Measurements from ENCODE around the gene ACAT2.
"Not testable (repeated sequence)": the region's sequence is repeated elsewhere in the genome, so short reads cannot be mapped to it uniquely, and the experiment has no call there.

The ACAT2 gene

DNA sequence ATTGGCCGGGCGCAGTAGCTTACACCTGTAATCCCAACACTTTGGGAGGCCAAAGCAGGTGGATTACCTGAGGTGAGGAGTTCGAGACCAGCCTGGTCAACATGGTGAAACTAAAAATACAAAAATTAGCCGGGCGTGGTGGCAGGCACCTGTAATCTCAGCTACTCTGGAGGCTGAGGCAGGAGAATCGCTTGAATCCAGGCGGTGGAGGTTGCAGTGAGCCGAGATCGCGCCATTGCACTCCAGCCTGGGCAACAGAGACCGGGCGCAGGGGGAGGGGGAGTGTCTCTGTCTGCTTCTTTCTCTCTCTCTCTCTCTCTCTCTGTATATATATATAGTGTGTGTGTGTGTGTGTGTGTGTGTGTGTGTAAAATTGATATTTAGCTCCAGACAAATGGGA, 29.3 kb upstream of the ACAT2 start:
- not testable (repeated sequence) for DNase-seq

DNA sequence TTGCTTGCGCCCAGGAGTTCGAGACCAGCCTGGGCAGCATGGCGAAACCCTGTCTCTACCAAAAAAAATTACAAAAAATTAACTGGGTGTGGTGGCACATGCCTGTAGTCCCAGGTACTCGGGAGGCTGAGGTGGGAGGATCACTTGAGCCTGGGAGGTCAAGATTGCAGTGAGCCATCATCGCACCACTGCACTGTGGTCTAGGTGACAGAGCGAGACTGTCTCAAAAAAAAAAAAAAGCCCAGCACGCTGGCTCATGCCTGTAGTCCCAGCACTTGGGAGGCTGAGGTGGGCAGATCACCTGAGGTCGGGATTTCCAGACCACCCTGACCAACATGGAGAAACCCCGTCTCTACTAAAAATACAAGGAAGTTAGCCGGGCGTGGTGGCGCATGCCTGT, 28.4 kb upstream of the ACAT2 start:
- not testable (repeated sequence) for DNase-seq

DNA sequence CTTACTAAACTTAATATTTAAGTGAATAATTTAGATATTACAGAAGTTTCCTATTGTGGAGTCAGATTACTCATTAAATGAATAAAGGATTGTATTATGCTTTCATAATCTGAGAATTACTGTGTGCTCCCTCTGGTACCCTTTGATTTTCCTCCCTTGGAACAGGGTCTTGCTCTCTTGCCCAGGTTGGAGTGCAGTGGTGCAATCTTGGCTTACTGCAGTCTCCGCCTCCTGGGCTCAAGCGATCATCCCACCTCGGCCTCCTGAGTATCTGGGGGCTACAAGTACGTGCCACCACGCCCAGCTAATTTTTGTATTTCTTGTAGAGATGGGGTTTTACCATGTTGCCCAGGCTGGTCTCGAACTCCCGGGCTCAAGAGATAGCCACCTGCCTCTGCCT, 24.9 kb upstream of the ACAT2 start:
- DNase-seq: no peak

DNA sequence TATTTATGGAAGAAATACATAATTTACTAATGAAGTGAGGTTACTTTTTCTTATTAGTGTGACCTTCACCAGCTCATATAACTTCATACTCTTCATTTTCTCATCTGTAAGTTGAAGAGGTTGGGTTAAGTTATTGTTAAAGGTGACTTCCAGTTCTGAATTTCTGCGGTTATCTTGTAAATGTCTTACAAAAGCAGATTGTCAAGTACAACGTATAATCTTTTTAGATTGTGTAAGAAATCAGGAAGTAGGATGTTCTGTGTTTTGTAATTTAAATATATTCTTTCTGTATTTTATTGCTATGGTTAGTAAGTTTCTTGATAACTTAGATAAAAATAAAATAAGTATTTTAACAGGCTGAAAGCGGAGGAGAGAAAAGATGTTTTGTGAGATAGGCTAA, 22.5 kb upstream of the ACAT2 start:
- DNase-seq: no peak

DNA sequence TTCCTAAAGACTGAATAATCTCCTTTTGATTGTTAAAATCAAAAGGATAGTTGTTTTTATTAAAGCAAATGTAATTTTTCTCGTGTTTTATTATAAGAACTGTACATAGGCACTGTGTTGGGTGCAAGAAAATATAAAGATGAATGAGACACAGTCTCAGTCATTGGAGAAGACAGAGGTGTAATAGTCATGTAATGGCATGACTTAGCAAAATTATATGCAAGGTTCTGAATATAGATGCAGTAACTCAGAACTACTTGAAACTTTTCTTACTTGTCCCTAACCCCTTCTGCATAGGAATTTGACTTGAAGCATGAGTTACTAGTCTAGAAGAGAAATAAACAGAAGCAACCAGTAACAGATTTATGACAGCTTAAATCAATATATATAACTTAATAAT, 19.7 kb upstream of the ACAT2 start:
- no peak for DNase-seq

DNA sequence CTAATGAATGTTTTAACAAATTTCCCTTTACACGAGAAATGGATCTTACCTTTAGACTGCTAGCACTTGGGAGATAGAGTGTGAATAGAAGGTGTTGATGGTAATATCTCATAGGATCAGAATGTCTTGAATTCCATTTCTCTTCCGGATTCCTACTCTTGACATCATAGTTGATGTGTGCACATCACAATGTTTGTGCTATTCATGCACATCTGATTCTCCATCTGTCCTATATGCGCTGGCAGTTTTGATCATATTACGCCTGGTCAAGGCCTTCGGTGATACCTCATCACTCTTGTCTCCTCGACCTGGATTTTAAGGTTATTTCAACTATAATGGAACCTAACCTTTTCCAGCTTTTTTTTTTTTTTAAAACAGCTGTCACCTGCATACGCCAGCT, 16.8 kb upstream of the ACAT2 start:
- no peak for DNase-seq

DNA sequence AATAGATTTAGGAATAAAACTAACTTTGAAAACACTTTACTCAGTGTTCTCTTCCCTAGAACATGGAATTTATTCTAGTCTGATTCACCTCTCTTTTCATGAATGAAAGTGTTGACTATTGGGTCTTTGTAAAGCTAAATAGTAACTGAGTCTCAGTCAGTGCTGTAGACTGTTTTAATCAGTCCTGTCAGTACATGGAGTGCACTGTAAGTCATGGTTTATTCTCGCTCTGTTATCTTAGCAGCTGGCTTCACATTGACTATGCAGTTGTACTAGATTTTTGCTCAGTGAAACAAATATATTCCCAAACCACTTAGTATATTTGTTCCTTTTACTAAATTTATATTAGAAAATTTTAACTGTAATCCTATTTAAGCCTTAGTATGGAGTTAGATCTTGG, 15.1 kb upstream of the ACAT2 start:
- no peak for DNase-seq

DNA sequence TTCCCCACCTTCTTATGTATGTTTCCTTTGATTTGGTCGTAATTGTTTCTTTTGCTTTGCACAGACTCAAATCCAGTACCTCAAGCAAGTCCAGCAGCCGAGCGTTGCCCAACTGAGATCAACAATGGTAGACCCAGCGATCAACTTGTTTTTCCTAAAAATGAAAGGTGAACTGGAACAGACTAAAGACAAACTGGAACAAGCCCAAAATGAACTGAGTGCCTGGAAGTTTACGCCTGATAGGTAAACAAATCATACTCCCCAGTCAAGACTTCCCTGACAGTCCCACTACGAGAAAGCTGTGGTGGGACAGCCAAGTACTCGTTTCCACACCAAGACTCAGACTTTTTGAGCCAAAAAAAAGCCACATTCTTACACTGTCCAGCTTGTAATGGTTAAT, 13.7 kb upstream of the ACAT2 start:
- not testable (repeated sequence) for DNase-seq

DNA sequence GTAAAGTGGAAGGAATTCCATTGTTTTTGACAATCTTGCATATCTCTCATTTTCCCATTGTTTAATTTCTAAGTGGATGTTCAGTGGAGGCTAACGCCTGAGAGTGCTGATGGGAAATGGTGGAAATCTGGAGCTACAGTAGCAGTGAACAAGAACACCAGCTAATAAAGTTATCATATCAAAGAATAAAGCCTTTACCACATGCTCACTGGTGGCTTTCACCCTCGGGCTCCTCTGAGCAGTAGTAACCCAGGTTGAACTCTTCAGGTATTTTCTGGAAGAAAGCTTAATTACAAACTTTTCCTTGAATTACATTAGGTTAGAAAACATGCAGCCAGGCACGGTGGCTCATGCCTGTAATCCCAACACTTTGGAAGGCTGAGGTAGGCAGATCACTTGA, 10.4 kb upstream of the ACAT2 start:
- DNase-seq: no peak

DNA sequence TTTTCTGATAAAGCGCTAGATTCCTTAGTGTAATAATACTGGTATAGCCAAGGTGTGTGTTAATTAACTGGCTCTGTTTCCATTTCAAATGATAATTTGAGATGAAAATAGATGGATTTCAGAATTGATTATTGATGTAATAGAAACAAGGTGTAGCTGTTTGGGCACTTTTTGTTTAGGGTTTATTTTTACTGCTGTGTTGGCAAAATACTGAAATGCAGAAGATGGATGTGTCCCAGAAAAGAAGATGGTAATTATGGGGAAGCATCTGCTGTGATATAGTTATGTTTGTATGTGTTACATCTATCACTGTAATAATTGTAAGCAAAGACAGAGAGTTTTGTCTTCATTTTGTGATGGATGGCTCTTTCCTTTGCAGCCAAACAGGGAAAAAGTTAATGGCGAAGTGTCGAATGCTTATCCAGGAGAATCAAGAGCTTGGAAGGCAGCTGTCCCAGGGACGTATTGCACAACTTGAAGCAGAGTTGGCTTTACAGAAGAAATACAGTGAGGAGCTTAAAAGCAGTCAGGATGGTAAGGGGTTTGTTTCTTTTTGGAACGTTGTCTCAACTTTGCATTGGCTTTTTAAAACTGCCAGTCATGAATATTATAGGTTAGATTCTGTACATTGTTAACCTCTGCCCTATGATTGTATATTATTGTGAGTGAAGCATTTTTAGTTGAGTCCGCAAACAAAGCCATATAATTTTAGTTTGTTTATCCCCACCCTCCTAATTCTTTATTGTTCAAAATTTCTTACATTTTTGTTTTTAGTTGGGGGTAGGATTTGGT, 8.6 kb upstream of the ACAT2 start:
- DNase-seq: no peak

DNA sequence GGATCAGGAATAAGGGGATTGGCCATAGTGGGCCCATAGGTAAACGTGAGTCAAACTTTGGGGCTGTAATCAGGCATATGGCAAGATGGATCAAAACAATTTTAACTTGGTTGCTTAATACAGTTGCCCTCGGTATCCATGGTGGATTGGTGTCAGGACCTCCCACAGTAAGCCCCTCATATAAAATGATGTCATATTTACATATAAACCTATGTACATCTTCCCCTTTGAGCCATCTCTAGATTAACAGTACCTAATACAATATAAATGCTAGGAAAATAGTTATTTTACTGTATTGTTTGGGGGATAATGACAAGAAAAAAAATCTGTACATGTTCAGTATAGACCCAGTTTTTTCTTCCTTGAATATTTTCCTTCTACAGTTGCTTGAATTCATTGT, 7.4 kb upstream of the ACAT2 start:
- DNase-seq: no peak

DNA sequence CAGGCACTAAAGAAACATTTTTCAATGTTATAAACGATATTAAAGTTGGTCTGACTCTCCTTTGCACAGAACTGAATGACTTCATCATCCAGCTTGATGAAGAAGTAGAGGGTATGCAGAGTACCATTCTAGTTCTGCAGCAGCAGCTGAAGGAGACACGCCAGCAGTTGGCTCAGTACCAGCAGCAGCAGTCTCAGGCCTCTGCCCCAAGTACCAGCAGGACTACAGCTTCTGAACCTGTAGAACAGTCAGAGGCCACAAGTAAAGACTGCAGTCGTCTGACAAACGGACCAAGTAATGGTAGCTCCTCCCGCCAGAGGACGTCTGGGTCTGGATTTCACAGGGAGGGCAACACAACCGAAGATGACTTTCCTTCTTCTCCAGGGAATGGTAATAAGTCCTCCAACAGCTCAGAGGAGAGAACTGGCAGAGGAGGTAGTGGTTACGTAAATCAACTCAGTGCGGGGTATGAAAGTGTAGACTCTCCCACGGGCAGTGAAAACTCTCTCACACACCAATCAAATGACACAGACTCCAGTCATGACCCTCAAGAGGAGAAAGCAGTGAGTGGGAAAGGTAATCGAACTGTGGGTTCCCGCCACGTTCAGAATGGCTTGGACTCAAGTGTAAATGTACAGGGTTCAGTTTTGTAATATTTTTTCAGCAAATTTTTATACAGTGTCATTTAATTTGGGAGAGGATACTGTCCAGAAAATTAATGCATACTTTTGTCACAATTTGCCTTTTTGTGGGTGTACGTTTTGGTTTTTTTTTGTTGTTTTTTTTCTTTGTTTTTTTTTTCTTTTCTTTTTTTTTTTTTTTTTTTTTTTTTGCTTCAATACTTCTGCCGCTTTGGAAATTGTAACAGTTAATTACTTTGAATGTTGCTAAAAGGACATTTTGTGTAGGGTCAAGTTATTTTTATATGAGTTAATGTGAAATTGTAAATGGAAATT, 6.6 kb upstream of the ACAT2 start:
- no peak for DNase-seq

DNA sequence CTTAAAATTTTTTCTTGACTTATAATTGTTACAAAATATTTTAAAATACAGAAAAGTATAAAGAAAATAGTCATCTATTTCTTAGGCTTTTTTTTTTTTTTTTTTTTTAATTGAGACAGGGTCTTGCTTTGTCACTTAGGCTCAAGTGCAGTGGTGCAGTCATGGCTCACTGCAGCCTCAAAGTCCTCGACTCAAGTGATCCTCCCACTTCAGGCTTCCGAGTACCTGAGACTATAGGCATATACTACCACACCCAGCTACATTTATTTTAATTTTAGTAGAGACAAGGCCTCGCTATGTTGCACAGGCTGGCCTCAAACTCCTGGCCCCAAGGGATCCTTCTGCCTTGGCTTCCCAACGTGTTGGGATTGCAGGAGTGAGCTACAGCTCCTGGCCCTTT, 5.3 kb upstream of the ACAT2 start:
- no peak for DNase-seq

DNA sequence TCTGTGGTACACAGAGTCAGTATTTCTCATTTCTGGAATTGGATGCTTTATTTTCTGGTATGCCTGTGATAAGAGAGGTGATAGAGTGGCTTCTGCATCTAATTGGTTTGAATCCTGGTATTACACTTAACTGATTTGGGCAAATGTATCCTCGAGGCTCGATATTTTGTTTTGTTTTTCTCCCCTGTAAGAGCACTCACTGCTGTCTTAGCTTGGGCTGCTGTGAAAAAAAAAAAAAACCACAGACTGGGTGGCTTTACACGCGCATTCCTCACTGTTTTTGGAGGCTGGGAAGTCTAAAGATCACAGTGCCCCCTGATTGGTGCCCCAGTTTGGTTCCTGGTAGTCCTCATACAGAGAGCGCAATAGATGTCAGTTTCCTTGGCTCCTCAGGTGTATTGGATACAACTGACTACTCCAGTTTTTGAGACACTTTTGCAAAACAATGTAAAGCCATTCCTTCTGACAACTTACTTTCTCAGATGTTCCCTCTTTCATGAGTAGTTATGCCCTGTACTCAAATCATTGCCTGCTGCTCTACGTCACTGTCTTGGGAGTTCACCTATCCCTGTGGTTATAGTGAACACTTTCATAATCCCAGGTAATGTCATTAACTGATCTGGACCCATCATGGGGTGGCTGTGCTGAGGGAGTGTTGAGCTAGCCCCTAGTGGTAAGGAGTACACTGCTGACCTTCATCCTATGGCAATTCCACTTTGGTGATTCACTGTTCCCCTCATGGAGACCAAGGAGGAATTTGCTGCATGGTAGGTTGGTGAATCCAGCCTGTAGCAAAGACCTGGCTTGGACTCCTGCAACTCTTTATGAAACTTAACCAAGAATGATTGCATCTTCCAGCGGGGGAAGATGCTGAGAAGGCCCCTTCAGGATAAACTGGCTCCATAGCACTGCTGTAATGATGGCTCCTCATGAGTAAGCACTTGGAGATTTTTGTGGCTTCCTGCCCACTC, 3.5 kb upstream of the ACAT2 start:
- DNase-seq: no peak

DNA sequence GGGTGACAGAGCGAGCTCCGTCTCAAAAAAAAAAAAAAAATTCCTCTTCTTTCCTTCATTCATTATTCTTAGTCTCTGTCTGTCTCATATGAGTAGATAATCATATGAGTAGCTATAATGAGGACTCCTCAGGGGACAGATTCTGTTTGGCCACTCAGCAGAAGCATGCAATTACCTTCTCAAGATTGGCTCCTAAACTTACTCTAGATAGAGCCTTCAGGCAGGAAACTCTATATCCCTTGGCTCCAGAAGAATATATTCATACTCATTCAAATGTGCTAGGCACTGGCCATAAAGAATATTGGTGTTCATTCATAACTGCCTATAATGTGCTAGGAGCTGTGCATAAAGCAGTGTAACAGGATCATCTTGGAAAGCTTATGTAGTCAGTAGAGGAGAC, 2.2 kb upstream of the ACAT2 start:
- no peak for DNase-seq

DNA sequence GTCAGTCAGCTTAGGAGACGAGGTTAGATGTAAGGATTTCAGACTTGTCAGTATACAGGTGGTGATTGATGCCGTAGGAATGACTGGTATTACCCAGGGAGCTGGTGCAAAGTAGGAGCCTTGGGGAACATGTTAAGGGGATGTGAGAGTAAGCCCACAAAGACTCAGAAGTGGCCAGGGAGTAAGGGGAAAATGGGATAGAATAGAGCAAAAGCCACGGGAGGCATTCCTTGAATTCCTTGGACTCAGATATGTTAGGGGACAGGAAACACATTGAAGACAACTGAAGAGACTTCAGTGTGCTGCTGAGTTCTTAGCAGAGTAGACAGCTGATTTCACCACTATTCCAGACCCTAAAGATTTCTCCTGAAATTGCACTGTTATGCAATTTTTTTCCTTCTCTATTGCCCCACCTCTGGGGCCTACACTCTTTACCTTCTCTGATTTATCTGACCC, 1.2 kb upstream of the ACAT2 start:
- peak; percentile 29 for DNase-seq

DNA sequence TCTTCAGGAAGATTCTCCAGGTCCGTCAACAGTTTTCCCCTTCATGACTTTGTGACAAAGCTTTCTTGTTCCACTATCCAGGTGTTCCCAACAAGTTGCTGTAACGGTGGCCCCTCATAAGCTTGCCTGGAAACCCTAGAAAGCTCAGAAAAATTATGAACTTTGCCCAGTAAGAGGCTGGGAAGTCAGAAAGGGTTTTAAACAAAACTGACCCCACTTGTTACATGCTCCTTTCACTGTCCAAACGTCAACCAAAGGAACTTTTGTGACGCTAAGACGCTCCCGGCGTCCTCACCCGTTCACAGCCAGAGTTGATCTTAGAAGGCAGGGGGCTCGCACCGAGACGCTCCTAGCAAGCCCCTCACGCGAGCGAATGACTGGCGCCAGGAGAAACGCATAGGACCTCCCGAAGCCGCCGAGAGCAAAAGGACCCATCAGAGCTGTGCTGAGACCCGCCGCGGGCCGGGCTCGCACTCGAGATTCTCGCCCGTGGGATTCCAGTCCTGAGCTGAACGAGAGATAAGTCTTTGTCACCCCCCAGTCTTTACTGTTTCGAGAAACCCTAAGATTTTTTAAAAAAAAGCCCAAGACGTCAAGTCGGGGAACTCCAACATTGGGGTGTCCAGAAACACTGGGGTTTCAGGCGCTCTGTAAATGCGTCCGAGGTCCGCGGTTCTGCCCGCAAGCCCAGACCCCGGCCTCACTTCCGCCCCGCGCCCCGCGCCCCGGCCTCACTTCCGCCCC, 544 bp upstream of the ACAT2 start:
- no peak for DNase-seq

DNA sequence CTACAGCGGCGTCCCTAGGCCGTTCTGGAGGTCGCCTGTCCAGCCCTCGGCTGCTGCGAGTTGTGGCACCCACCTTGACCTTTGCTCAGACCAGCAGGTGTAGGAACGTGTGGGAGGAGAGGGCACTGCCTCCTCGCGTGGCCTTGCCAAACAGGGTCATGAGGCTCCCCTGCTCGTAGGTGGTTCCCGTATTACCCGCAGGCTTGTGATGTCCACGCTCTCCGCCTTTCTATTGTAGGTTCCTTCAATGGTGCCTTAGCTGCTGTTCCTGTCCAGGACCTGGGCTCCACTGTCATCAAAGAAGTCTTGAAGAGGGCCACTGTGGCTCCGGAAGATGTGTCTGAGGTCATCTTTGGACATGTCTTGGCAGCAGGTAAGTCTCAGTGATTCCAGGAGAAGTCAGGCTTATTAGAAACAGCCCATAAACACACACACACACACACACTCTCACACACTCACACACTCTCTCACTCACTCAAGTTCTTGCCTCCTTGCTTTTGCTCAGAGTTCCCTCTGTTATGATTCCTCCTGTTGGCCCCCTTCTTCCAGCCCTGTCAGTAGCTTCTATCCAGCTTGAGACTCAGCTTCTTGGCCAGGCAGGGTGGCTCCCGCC, 942 bp downstream of the ACAT2 start:
- DNase-seq: no peak

DNA sequence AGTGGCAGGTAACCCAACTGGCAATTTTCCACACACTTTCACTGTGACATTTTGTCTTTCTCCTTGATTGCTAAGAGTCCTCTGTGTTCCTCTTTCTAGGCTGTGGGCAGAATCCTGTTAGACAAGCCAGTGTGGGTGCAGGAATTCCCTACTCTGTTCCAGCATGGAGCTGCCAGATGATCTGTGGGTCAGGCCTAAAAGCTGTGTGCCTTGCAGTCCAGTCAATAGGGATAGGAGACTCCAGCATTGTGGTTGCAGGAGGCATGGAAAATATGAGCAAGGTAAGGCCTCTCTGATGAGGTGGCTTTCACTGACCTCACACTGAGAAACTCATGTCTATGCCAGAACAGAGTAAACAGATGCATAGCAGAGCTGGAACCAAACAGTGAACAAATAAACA, 5.1 kb downstream of the ACAT2 start:
- no peak for DNase-seq

DNA sequence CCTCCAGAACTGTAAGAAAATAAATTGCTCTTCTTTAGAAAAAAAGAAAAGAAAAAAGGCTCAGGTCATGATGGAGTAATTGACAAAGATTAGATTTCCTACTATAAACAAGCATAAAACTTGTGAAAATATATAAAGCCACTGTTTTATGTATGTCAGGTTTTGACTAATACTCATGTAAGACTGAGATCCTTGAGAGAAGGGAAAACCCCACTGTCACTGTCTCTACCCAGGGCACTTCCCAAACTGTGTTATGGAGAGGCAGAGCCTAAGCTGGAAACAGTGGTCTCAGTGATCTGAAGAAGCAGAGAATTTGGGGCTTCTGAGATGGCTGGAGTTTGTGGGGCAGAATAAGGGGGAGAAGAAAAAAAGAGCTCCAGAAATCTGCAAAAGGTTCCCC, 7.6 kb downstream of the ACAT2 start:
- DNase-seq: no peak

DNA sequence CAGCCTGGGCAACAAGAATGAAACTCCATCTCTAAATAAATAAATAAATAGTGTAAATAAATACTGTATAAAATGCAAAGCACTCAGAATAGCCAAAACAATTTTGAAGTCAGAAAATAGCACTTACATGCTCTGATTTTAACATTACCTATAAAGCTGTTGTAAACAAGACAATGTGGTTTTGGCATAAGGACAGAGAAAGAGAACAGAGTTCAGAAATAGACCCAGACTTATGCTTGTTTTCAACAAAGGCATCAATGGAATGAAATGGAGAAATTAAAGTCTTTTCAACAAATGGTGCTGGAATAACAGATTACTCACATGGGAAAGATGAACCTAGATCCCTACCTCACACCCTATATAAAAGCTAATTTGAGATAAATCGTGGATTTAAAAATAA, 10.4 kb downstream of the ACAT2 start:
- DNase-seq: no peak

Measured in T1000 (cell line).